M059J (cell line): ENCODE data around the gene EML2. TPM values are rescaled to one million over a fixed set of nuclear protein-coding genes. Genes with fewer than 3 reads are reported as not detected.
"Not testable (repeated sequence)": the region's sequence is repeated elsewhere in the genome, so short reads cannot be mapped to it uniquely, and the experiment has no call there.

Experiments used
- DNase-seq: peaks from one replicate; pipeline ENCODE4 v3.0.0-alpha.2; 2012; ENCODE audit warnings: low read depth
- total RNA-seq: library from RNA; depleted of rRNA; stranded (reverse); fragments of >200 nt; shearing (Covaris generic); gene quantifications from 2 replicates; pipeline ENCODE4 v1.2.3, GENCODE V29; 2014

Gene EML2
- total RNA-seq, 1 experiment from 2014 or later: 12.7 TPM

- DNase-seq: peak; percentile 69
Measured at GRCh38 chr19:45615795-45616703, 23.1 kb downstream of the EML2 start.

- not testable (repeated sequence) for DNase-seq
Measured at GRCh38 chr19:45615056-45615455, 24.1 kb downstream of the EML2 start.

GRCh38 chr19:45613926-45614725, 25.1 kb downstream of the EML2 start:
- peak; percentile 96 for DNase-seq

DNA sequence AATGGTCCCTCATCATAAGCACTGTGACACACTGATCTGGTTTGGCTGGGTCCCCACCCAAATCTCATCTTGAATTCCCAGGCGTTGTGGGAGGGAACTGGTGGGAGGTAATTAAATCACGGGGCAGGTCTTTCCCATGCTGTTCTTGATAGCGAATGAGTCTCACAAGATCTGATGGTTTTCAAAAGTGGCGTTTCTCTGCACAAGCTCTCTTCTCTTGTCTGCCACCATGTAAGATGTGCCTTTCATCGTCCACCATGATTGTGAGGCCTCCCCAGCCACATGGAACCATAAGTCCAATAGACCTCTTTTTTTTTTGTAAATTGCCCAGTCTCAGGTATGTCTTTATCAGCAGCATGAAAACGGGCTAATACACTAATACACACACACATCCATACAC, 30.2 kb downstream of the EML2 start:
- no peak for DNase-seq

- DNase-seq: peak; percentile 73
Measured at GRCh38 chr19:45607071-45608029, 31.8 kb downstream of the EML2 start.

GRCh38 chr19:45601524-45602374, 37.4 kb downstream of the EML2 start, which contains the start of gene GPR4:
GPR4 (minus strand) TSS chr19:45602212; CDS start chr19:45591866, 10,346 bp downstream.
- no peak for DNase-seq

- DNase-seq: no peak
Measured at GRCh38 chr19:45601115-45601514, 38.1 kb downstream of the EML2 start.

- no peak for DNase-seq
Measured at GRCh38 chr19:45600340-45600885, 38.8 kb downstream of the EML2 start.

- DNase-seq: no peak
Measured at GRCh38 chr19:45599286-45599685, 39.9 kb downstream of the EML2 start.

GRCh38 chr19:45598267-45599001, 40.8 kb downstream of the EML2 start:
- DNase-seq: no peak

DNA sequence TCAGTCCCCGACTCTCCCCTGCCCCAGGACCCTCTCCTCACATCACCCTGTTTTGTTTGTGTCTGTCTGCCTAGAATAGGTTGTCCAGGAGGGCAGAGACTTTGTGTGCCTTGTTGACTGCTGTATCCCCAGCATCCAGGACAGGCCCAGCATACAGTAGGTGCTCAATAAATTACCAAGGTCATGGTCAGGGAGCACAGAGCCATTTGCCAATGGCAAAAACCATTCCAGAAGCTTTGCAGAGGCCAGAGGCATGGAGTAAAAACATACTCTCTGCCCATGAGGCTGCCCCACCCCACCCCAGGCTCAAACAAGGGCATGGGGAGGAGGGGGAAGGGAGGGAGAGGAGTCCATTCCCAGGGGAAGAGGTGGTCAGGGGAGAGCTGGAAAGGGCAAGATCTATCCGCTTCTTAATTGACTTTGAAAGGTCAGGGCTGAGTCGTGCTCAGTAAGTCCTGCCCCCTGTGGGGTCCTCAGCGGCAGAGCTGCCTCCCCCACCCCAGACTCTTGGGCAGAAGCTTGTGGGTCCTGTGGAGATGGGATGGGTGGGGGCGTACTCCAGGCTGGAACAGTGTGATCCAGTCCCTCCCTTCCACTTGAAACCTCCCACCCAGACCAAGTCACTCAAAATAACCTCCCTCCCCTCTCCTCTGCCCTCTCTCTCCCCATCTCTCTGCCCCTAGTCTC, 41.6 kb downstream of the EML2 start:
- no peak for DNase-seq

- DNase-seq: no peak
Measured at GRCh38 chr19:45595814-45596213, 43.4 kb downstream of the EML2 start.

DNA sequence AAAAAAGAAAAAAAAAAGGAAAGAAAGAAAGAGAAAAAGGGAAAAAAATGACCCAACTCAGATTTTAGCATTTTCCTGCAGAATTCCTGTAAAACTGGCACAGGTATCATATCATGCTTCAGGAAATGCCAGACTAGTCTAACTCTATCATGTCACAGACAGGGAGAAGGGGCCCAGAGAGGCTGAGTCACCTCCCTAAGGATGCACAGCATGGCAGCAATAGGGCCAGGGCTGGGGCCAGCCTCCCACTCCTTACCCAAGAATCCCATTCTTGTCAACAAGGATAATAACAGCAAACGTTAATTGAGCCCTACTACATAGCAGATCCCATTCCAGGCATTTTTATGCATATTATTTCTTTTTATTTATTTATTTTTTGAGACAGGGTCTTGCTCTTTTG, 45.7 kb downstream of the EML2 start:
- DNase-seq: no peak

- no peak for DNase-seq
Measured at GRCh38 chr19:45592366-45592765, 46.8 kb downstream of the EML2 start.

DNA sequence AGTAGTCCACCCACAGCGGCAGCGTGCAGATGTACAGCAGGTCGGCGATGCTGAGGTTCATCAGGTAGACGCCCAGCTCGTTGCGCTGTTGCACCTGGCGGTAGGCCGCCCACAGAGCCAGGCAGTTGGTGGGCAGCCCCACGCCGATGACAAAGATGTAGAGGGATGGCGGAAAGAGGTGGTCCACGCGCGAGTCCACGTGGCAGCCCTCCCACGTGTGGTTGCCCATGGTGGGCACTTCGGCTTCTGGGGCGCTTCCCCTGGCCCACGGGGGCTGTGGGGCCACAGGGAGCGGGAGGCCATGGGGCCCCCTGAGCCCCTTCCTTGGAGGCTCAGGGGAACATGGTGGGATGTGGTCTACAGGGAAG, 47.6 kb downstream of the EML2 start:
- DNase-seq: no peak

GRCh38 chr19:45591004-45591637, 48.1 kb downstream of the EML2 start:
- DNase-seq: peak; percentile 33

- DNase-seq: no peak
Measured at GRCh38 chr19:45590300-45591003, 48.7 kb downstream of the EML2 start.

DNA sequence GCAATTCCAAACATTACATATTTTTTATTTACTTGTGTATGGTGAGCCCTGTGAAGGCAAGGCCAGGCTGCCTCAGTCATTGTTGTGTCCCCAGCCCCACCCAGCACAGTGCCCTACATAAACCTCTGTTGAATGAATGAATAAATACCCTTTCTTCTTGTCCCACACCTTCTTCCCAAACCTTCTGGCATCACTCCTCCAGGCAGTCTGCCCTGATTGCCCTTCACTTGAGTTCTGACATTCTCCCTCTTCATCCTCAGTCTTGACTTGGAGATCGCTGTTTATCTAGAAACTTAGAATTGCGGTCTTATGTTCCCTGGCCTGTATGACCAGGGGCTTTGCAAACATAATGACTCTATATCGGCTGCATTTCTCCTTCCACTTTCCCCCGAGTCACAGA, 49.4 kb downstream of the EML2 start:
- DNase-seq: no peak
